HG03175 (cell line): ENCODE results near the gene INO80.
A peak's percentile ranks its signal among the peaks of the same experiment; 100 is the strongest.

Experiments used
- ATAC-seq: cut with Tn5 transposase; IDR thresholded peaks from one replicate; pipeline ENCODE4 v1.9.1; 2021; ENCODE audit warnings: mild to moderate bottlenecking, moderate library complexity; ENCODE audit not compliant: unreplicated experiment

The INO80 gene

GRCh38 chr15:40952901-40953712 is 163.0 kb downstream of the INO80 start, which contains the start of gene CHAC1:
CHAC1 (plus strand) TSS chr15:40953471; CDS start chr15:40953584, 113 bp downstream.
- peak; percentile 95 for ATAC-seq

GRCh38 chr15:40952301-40952900 is 163.7 kb downstream of the INO80 start:
- ATAC-seq: peak; percentile 2

- ATAC-seq: no peak
These were observed 164.3 kb downstream of the INO80 start for GRCh38 chr15:40951764-40952163.

GRCh38 chr15:40949756-40950207 is 166.3 kb downstream of the INO80 start:
- ATAC-seq: no peak

GRCh38 chr15:40948706-40949473 is 167.2 kb downstream of the INO80 start:
- ATAC-seq: no peak

- ATAC-seq: no peak
These were observed 171.4 kb downstream of the INO80 start for GRCh38 chr15:40944510-40945296.

GRCh38 chr15:40943764-40944365 is 172.2 kb downstream of the INO80 start:
- ATAC-seq: no peak

GRCh38 chr15:40942878-40943277 is 173.2 kb downstream of the INO80 start:
- ATAC-seq: no peak

- ATAC-seq: no peak
These were observed 173.7 kb downstream of the INO80 start for GRCh38 chr15:40942337-40942854.

- peak; percentile 72 for ATAC-seq
These were observed 174.3 kb downstream of the INO80 start for GRCh38 chr15:40941528-40942336.

GRCh38 chr15:40941068-40941527 is 175.0 kb downstream of the INO80 start:
- ATAC-seq: no peak

GRCh38 chr15:40940296-40940801 is 175.7 kb downstream of the INO80 start:
- no peak for ATAC-seq

GRCh38 chr15:40938536-40938870 is 177.6 kb downstream of the INO80 start:
- no peak for ATAC-seq

- ATAC-seq: no peak
These were observed 178.1 kb downstream of the INO80 start for GRCh38 chr15:40937762-40938535.

GRCh38 chr15:40936709-40937666 is 179.1 kb downstream of the INO80 start:
- ATAC-seq: no peak

GRCh38 chr15:40936234-40936708 is 179.8 kb downstream of the INO80 start:
- ATAC-seq: no peak

- no peak for ATAC-seq
These were observed 181.6 kb downstream of the INO80 start for GRCh38 chr15:40934457-40934856.
